Measurements from ENCODE around the gene CADPS2. TPM values are rescaled to one million over a fixed set of nuclear protein-coding genes. Genes with fewer than 3 reads are reported as not detected.

Gene CADPS2
- total RNA-seq, 1 donor: 27.2 TPM

DNA sequence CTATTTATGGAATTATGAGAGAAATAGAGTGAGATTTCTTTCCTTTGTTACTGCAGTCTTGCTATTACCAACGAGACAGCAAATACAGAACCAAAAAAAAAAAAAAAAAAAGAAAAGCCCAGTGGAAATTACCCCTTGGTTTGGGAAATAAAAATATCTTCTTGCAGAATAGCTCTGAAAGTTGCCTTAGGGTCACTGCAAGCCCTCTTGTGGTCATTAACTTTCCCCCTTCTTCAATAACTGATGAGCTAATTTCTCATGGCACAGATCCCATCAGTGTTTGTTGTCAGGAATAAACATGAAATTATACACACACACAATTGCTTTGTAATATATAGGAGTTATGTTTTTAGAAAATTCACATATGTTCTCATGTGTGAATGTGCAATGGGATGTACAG is 470.8 kb downstream of the CADPS2 start:
- DNase-seq (ENCODE audit: low read depth): no peak
- TF ChIP-seq, protein P1, sequence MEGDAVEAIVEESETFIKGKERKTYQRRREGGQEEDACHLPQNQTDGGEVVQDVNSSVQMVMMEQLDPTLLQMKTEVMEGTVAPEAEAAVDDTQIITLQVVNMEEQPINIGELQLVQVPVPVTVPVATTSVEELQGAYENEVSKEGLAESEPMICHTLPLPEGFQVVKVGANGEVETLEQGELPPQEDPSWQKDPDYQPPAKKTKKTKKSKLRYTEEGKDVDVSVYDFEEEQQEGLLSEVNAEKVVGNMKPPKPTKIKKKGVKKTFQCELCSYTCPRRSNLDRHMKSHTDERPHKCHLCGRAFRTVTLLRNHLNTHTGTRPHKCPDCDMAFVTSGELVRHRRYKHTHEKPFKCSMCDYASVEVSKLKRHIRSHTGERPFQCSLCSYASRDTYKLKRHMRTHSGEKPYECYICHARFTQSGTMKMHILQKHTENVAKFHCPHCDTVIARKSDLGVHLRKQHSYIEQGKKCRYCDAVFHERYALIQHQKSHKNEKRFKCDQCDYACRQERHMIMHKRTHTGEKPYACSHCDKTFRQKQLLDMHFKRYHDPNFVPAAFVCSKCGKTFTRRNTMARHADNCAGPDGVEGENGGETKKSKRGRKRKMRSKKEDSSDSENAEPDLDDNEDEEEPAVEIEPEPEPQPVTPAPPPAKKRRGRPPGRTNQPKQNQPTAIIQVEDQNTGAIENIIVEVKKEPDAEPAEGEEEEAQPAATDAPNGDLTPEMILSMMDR (IDR thresholded peaks at IDR 0.05; ENCODE audit: insufficient read depth, low read depth, low read length): no peak
- H3K4me3 ChIP-seq (ENCODE audit: low read depth, low read length): no peak overlapping the region

DNA sequence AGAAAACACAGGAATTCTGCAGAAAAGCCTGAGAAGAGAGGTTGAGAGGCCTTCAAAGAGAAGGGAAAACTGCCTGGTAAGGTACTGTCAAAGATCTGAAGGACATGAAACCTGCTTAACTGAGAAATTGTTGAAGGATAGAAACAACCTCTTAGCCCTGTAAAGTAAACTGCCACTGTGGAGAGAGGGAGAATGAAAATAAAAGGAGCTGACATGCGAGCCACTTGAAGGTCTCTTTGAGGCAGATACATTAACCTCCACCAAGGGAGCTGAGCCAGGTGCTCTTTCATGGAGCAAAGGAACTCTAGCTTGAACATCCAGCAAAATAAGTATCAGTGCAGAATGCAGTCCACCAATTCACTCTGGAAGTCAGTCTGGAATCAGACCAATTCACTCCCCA is 472.9 kb downstream of the CADPS2 start:
- DNase-seq (ENCODE audit: low read depth): no peak
- TF ChIP-seq, protein P1 (IDR thresholded peaks at IDR 0.05; ENCODE audit: insufficient read depth, low read depth, low read length): no peak
- H3K4me3 ChIP-seq (ENCODE audit: low read depth, low read length): no peak overlapping the region

DNA sequence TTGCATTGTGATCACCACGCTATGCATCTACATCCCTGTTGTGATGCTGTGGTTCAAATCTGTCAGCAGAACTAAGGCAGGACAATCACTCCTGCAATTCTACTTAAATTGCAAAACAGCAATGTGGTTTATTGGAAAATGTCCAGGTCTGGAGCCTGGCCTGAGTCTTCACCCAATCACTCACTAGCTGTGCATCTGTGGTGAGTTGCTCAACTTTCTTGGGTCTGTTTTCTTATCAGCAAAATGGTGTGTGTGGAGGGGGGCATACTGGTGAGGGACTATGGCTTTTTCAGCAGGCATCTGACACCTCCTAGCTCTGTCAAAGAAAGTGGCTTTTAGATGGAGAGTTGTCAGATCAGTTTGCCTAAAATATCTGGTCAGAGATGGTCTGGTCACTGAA is 473.4 kb downstream of the CADPS2 start:
- TF ChIP-seq, protein P1 (IDR thresholded peaks at IDR 0.05; ENCODE audit: insufficient read depth, low read depth, low read length): no peak
- DNase-seq (ENCODE audit: low read depth): peak; percentile 78

DNA sequence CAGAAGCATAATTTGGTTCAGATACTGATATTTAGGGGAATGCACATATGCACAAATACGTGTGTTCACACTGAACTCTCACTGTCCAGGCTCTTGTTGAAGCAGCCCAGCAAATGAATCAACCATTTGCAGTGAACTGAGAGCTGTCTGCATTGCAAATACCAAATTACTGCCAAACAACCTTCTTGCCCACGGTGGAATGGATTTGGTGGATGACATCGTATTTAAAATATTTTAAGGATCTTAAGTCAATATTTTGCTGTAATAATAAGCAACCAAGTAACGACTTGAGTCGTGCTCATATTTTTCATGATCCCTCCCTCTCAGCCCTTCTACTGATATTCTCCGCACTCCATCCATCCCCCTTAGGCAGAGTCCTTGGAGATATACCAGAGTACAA is 473.8 kb downstream of the CADPS2 start:
- no peak for DNase-seq (ENCODE audit: low read depth)
- no peak overlapping the region for H3K4me3 ChIP-seq (ENCODE audit: low read depth, low read length)
- TF ChIP-seq, protein P1 (IDR thresholded peaks at IDR 0.05; ENCODE audit: insufficient read depth, low read depth, low read length): no peak

More for the DNA sequence above, 473.4 kb downstream of the CADPS2 start:
- H3K4me3 ChIP-seq (ENCODE audit: low read depth, low read length): no peak overlapping the region

DNA sequence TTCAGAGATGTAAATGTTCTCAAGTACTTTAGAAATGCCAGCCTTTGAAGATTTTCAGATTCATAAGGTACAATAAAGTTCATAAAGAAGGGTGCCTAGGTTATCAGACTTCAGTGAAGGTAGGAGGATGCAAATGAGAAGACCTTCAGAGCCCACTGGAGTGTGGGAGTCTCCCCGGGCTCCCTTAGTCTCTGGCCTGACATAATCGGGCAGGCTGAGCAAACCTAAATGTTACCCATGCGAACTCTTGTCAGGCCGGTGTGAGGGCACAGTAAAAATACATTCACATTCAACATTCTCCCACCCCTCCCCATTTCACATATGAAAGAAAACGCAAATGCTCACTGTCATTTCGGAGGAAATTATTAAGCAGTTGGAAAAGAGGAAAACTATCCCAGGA is 479.1 kb downstream of the CADPS2 start:
- no peak overlapping the region for H3K4me3 ChIP-seq (ENCODE audit: low read depth, low read length)
- no peak for DNase-seq (ENCODE audit: low read depth)
- TF ChIP-seq, protein P1 (IDR thresholded peaks at IDR 0.05; ENCODE audit: insufficient read depth, low read depth, low read length): no peak

DNA sequence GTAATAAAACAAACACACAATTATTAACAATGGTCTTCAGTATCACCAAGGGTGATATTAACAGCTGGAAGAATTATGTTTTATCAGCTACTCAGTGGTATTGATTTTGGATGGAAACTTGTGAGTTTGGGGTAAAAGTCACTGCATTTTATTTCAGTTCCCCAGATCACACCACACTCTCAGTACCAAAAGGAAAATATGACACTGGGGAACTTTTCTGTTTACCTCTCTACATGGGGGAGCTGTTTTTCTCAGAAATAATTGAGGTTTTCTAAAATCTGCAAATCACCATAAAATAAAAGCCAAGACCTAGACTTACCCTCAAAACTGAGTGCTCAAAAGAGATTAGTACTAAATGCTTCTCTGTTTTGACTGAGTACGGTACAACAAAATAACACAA is 483.1 kb downstream of the CADPS2 start:
- TF ChIP-seq, protein P1 (IDR thresholded peaks at IDR 0.05; ENCODE audit: insufficient read depth, low read depth, low read length): no peak
- no peak overlapping the region for H3K4me3 ChIP-seq (ENCODE audit: low read depth, low read length)
- no peak for DNase-seq (ENCODE audit: low read depth)

DNA sequence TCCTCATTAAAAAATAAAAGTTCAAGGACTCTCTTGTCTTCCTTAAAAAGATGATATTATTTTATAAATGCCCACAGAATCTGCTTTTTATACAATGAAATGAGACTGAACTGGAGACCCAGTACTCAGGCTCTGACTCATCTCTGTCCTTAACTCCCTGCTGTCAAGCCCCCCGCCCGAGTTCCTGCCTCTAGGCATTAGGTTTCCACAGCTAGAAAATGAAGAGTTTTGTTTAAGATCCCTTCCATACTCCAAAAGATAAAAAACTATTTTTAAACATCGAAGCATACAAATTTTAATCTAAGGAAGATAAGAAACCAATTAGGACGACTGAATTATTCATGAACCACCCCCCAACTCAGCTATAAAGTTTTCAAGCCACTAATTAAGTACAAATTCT is 484.0 kb downstream of the CADPS2 start:
- TF ChIP-seq, protein P1 (IDR thresholded peaks at IDR 0.05; ENCODE audit: insufficient read depth, low read depth, low read length): no peak
- no peak overlapping the region for H3K4me3 ChIP-seq (ENCODE audit: low read depth, low read length)
- DNase-seq (ENCODE audit: low read depth): no peak
